Colon (tissue), 2 donors: ENCODE data around the gene GRIN3B.

ENCODE experiments used
- FAIRE-seq: peaks from 2 replicates; lab custom pipeline; 2012; peaks lifted over from hg19 to GRCh38; lab: Jason Lieb, UNC
- donor health status: control.
- donor health status: control.

The GRIN3B gene

GRCh38 chr19:964761-965694 is 35.2 kb upstream of the GRIN3B start:
- FAIRE-seq: no peak

- no peak for FAIRE-seq
Observed at GRCh38 chr19:966485-967088, 33.6 kb upstream of the GRIN3B start.

GRCh38 chr19:970695-971094 is 29.5 kb upstream of the GRIN3B start:
- FAIRE-seq: no peak

GRCh38 chr19:971795-972194 is 28.4 kb upstream of the GRIN3B start:
- FAIRE-seq: no peak

GRCh38 chr19:972281-972680 is 27.9 kb upstream of the GRIN3B start:
- FAIRE-seq: no peak

GRCh38 chr19:973726-974563 is 26.3 kb upstream of the GRIN3B start:
- no peak for FAIRE-seq

- FAIRE-seq: no peak
Observed at GRCh38 chr19:974564-975257, 25.5 kb upstream of the GRIN3B start.

GRCh38 chr19:976476-976875 is 23.7 kb upstream of the GRIN3B start:
- FAIRE-seq: no peak

GRCh38 chr19:977058-977464 is 23.2 kb upstream of the GRIN3B start:
- no peak for FAIRE-seq

GRCh38 chr19:979318-979741 is 20.9 kb upstream of the GRIN3B start:
- no peak for FAIRE-seq

- no peak for FAIRE-seq
Observed at GRCh38 chr19:980133-980998, 19.9 kb upstream of the GRIN3B start.

- no peak for FAIRE-seq
Observed at GRCh38 chr19:982567-983170, 17.6 kb upstream of the GRIN3B start.

GRCh38 chr19:984165-984967 is 15.9 kb upstream of the GRIN3B start, which contains the start of gene WDR18:
Gene WDR18 (plus strand): TSS chr19:984345. CDS start chr19:984354, 9 bp downstream.
- FAIRE-seq: no peak

- no peak for FAIRE-seq
Observed at GRCh38 chr19:986083-986482, 14.1 kb upstream of the GRIN3B start.

GRCh38 chr19:988081-988480 is 12.1 kb upstream of the GRIN3B start:
- no peak for FAIRE-seq

- no peak for FAIRE-seq
Observed at GRCh38 chr19:988510-988909, 11.7 kb upstream of the GRIN3B start.

- FAIRE-seq: no peak
Observed at GRCh38 chr19:989381-990081, 10.7 kb upstream of the GRIN3B start.

- FAIRE-seq: no peak
Observed at GRCh38 chr19:990119-990571, 10.1 kb upstream of the GRIN3B start.

GRCh38 chr19:990746-991145 is 9.5 kb upstream of the GRIN3B start:
- no peak for FAIRE-seq
